Rectal smooth muscle tissue (tissue), 1 donor: ENCODE results near the gene VIPR2.
"Not testable (repeated sequence)": the region's sequence is repeated elsewhere in the genome, so short reads cannot be mapped to it uniquely, and the experiment has no call there.

Experiments used
- H3K27ac ChIP-seq: one replicate; pipeline ENCODE4 v1.7.0; 2013; ENCODE audit warnings: low read depth, low read length, inconsistent platforms
- H3K27me3 ChIP-seq: one replicate; pipeline ENCODE4 v1.7.0; 2013; ENCODE audit warnings: low read length; ENCODE audit not compliant: control insufficient read depth, insufficient read depth
- H3K36me3 ChIP-seq: one replicate; pipeline ENCODE4 v1.7.0; 2013; ENCODE audit warnings: low read length; ENCODE audit not compliant: control insufficient read depth, insufficient read depth
- H3K4me1 ChIP-seq: one replicate; pipeline ENCODE4 v1.7.0; 2013; ENCODE audit warnings: low read length; ENCODE audit not compliant: control insufficient read depth, insufficient read depth
- H3K4me3 ChIP-seq: one replicate; pipeline ENCODE4 v1.7.0; 2013; ENCODE audit warnings: low read length
- H3K9ac ChIP-seq: one replicate; pipeline ENCODE4 v1.7.0; 2013; ENCODE audit warnings: low read length

The VIPR2 gene

DNA sequence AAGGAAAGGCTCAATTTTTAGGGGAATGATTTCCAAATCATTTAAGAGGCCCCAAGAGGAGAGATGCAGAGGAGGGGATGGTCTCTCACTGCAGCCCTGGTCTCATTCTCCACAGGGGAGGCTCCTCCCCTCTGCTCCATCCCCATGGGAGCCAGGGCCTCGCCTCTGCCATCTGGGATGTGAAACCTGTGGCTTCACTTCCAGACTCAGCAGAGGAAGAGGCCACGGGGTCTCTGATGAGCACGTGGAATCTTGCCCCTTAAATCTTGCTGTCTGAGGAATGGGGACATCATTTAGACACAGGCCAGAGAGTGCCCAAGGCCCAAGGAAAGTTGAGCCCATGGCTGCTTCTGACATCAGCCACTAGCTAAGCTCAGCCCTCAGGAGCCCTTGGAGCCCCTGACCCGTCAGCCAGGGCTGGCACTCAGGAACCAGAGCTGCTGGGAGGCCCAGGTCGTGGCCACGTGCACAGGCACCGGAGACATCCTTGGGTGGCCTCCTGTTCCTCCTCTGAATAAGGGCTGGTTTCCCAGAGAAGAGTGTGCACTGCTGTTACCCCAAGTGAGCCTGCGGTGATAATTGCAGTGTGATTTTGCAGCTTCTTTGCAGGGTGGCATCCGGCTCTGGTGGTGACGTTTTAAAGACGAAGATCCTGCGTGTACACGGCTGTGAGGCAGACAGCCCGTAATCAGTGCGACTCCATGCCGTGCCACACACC lies 50.5 kb downstream of the VIPR2 start:
- no peak overlapping the region for H3K9ac ChIP-seq
- peaks cover 20% of the 10 kb centered on the region for H3K4me1 ChIP-seq
- H3K27ac ChIP-seq: no peak overlapping the region
- no peak overlapping the region for H3K4me3 ChIP-seq
- no peaks in the 10 kb centered on the region for H3K36me3 ChIP-seq
- no peaks in the 10 kb centered on the region for H3K27me3 ChIP-seq

- Histone ChIP-seq H3K27me3 (no peaks in the 10 kb centered on the region), H3K9ac (no peak overlapping the region), H3K4me3 (no peak overlapping the region), H3K36me3 (no peaks in the 10 kb centered on the region), H3K27ac (no peak overlapping the region), H3K4me1 (peaks cover 15% of the 10 kb centered on the region)
Observed at GRCh38 chr7:159093351-159093971, 51.2 kb downstream of the VIPR2 start.

- H3K27me3 ChIP-seq: no peaks in the 10 kb centered on the region
- no peaks in the 10 kb centered on the region for H3K36me3 ChIP-seq
- H3K4me1 ChIP-seq: peaks cover 9% of the 10 kb centered on the region
- no peak overlapping the region for H3K9ac ChIP-seq
- H3K4me3 ChIP-seq: no peak overlapping the region
- H3K27ac ChIP-seq: no peak overlapping the region
Observed at GRCh38 chr7:159092701-159093121, 52.0 kb downstream of the VIPR2 start.

DNA sequence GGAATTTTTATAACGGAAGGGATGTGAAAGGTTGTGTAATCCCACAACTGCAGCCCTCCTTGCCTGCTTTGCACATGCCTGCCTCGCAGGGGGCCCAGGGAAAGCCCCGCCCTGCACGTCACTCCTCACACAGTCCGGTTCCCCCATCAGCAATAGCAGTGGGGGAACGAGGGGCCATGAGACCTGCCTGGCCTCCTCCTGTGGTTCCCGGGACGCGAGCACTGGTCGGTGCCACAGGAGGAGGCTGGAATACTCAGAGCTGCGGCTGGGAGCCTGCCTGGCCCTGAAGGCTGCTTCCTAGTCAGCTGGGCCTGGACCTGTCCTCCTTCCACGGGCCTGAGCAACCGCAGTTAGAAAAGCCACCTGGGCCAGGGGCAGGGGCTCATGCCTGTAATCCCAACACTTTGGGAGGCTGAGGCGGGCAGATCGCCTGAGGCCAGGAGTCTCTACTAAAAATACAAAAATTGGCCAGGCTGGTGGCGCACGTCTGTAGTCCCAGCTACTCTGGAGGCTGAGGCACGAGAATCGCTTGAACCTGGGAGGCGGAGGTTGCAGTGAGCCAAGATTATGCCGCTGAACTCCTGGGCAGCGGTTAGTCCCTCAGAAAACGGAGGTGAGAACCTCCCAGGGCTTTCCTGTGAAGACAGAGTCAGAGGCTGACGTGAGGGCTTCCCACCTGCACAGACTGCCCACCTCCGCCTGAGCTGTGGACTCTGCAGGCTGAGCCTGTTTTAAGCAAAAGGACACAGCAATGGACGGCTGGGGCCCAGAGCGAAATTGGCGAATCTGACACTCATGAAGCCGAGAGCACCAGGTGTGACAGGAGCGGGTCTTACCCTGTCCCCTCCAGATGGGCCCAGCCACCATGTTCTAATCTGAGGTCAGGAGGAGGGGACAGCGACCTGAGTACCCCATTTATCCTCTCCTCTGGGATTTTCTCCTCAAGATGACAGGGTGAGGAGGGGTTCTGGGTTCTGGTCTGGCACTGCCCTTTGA lies 52.9 kb downstream of the VIPR2 start:
- Histone ChIP-seq H3K9ac (no peak overlapping the region), H3K4me3 (no peak overlapping the region), H3K27ac (no peak overlapping the region), H3K27me3 (no peaks in the 10 kb centered on the region), H3K4me1 (peaks cover 3% of the 10 kb centered on the region), H3K36me3 (no peaks in the 10 kb centered on the region)

DNA sequence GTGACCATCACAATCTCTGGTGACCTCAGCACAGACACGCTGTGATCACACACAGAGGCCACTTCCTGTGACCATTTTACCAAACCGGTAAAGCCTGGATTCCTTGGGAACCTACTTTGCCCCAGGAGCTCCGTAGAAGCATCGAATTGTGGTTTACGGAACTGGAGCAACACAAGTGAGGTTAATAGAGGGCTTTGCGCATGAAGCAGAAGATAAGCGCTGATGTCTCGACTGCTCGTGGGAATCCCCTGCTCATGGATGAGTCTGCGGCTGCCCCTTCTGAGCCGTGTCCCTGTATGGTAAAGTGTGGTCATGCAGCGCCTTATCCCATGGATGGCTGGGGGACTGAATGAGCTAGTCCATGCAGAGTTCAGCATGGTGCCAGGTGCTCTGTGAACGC lies 53.6 kb downstream of the VIPR2 start:
- Histone ChIP-seq H3K9ac (no peak overlapping the region), H3K36me3 (no peaks in the 10 kb centered on the region), H3K4me3 (no peak overlapping the region), H3K4me1 (peaks cover under 1% of the 10 kb centered on the region), H3K27ac (no peak overlapping the region), H3K27me3 (no peaks in the 10 kb centered on the region)

GRCh38 chr7:159088016-159088865 lies 56.4 kb downstream of the VIPR2 start:
- Histone ChIP-seq H3K4me1 (no peaks in the 10 kb centered on the region), H3K27me3 (no peaks in the 10 kb centered on the region), H3K27ac (no peak overlapping the region), H3K4me3 (no peak overlapping the region), H3K9ac (no peak overlapping the region), H3K36me3 (no peaks in the 10 kb centered on the region)

GRCh38 chr7:159086301-159086925 lies 58.3 kb downstream of the VIPR2 start:
- H3K4me1 ChIP-seq: no peaks in the 10 kb centered on the region
- H3K36me3 ChIP-seq: no peaks in the 10 kb centered on the region
- H3K27me3 ChIP-seq: no peaks in the 10 kb centered on the region
- H3K27ac ChIP-seq: no peak overlapping the region
- no peak overlapping the region for H3K9ac ChIP-seq
- H3K4me3 ChIP-seq: no peak overlapping the region

DNA sequence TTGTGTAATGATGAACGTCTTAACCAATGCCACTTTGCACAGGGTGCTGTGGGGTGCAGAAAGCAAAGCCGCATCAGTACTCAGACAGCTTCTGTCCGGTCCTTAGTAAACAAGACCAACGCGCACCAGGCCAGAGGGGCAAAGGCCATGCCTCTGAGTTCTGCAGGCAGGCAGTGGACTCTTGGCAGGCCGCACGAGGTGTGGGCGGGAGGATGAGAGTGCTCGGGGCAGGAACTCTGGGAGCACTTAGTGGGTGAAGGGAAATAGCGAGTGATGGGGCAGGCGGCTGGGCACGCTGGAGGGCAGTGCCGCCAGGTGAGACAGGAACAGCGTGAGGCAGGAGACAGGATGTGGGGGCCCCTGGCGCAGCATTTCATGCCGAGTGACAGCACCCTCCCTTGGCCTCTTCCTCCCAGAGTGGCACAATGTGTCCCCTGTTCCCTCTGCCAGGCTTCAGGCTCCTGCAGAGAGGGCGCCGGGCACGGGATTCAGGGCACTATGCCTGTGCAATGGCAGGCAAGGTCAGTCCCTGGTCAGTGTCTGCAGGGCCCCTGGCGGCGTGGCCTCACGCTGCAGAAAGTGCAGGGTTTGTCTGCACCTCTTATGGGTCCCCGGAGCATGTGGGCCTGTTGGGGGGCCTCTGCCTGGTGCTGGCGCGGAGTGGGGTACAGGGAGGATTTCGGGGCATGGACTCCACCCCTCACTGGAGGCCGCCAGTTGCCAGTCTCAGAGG lies 60.4 kb downstream of the VIPR2 start:
- Histone ChIP-seq H3K9ac (no peak overlapping the region), H3K4me3 (no peak overlapping the region), H3K27ac (no peak overlapping the region), H3K4me1 (no peaks in the 10 kb centered on the region), H3K27me3 (no peaks in the 10 kb centered on the region), H3K36me3 (no peaks in the 10 kb centered on the region)

DNA sequence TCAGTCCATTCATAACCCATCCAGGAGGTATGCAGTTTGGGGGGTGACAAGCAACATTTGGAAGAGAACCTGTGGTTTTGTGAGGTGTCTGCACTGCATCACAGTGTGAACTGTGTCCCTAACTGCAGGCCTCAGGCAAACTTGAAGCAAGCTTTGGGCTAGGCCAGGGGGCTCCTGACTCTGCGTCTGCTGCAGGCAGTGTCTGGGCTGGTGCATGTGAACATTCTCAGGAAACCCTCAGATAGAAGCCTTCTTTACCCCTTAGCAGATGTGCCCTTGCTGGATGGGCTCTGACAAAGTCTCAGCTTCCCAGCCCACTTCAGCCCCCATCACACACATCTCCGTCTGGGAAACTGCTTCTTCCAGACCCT lies 61.0 kb downstream of the VIPR2 start:
- H3K36me3 ChIP-seq: no peaks in the 10 kb centered on the region
- no peak overlapping the region for H3K9ac ChIP-seq
- no peak overlapping the region for H3K4me3 ChIP-seq
- no peak overlapping the region for H3K27ac ChIP-seq
- H3K27me3 ChIP-seq: no peaks in the 10 kb centered on the region
- H3K4me1 ChIP-seq: no peaks in the 10 kb centered on the region

DNA sequence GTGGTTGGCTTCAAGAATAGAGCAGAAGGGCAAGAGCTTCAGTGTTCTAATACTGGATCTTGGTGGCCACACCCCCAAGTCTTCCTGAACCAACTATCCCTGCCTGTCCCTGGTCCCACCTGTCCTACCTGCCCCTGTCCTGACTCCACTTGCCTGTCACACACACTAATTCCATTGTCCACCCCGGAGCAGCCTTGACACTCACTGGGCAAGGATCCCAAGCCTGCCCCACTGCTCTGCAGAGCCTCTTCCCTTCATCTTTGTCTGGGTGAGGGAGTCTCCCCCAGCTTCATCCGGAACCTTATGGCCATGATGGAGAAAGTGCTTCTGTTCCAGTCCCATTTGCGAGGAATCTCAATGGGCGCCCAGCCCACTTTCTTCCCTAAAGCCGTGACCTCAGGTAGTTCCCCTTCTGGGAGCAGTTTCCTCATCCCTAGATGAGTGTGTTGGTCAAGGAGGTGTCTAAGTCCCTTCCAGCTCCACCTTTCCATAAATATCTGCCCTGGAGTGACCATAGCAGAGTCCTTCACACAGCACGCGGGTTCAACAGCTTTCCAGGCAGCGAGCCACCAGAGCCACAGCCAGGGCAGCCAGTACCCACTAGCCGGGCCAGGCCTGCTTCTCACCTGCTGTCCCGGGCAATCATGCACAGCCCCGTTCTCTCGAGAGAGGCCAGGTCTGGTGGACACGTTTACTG lies 61.5 kb downstream of the VIPR2 start:
- H3K4me1 ChIP-seq: no peaks in the 10 kb centered on the region
- no peaks in the 10 kb centered on the region for H3K27me3 ChIP-seq
- no peaks in the 10 kb centered on the region for H3K36me3 ChIP-seq
- no peak overlapping the region for H3K4me3 ChIP-seq
- no peak overlapping the region for H3K9ac ChIP-seq
- no peak overlapping the region for H3K27ac ChIP-seq

GRCh38 chr7:159082075-159082474 lies 62.6 kb downstream of the VIPR2 start:
- not testable (repeated sequence) for H3K36me3 ChIP-seq, H3K4me3 ChIP-seq, H3K27me3 ChIP-seq, H3K4me1 ChIP-seq, H3K27ac ChIP-seq, H3K9ac ChIP-seq
